Liver (tissue), 9 donors: ENCODE results near the gene FRS3. TPM values are rescaled to one million over a fixed set of nuclear protein-coding genes. Genes with fewer than 3 reads are reported as not detected.

Experiments used
- DNase-seq: peaks from one replicate; pipeline ENCODE4 v3.0.0-alpha.2; 2017; ENCODE audit warnings: low spot score
- H3K27ac ChIP-seq, 2 donors: one replicate each; pipeline ENCODE4 v1.7.0; 2013; ENCODE audit warnings: inconsistent platforms in 2 of 2, low read length in 2 of 2, control low read depth in 1 of 2, low read depth in 1 of 2, mild to moderate bottlenecking in 1 of 2
- H3K27me3 ChIP-seq, 4 donors: one replicate each; pipeline versions ENCODE4 v1.6.1 to v1.7.0; 2013; ENCODE audit warnings: low read length in 3 of 4, inconsistent platforms in 1 of 4, mild to moderate bottlenecking in 1 of 4, moderate library complexity in 1 of 4; ENCODE audit not compliant: control insufficient read depth in 4 of 4, insufficient read depth in 4 of 4
- H3K36me3 ChIP-seq, 4 donors: one replicate each; pipeline versions ENCODE4 v1.6.1 to v1.7.0; 2013; ENCODE audit warnings: low read length in 3 of 4, mild to moderate bottlenecking in 3 of 4, low read depth in 1 of 4, moderate library complexity in 1 of 4; ENCODE audit not compliant: control insufficient read depth in 4 of 4, insufficient read depth in 3 of 4
- H3K4me1 ChIP-seq, 4 donors: one replicate each; pipeline versions ENCODE4 v1.6.1 to v1.7.0; 2013; ENCODE audit warnings: low read length in 3 of 4, mild to moderate bottlenecking in 3 of 4, moderate library complexity in 1 of 4; ENCODE audit not compliant: control insufficient read depth in 4 of 4, insufficient read depth in 4 of 4
- H3K4me3 ChIP-seq, 3 donors: one replicate each; pipeline versions ENCODE4 v1.6.1 to v1.7.0; 2013; ENCODE audit warnings: low read length in 3 of 3, control low read depth in 1 of 3, low read depth in 1 of 3, mild to moderate bottlenecking in 1 of 3
- H3K9ac ChIP-seq, 2 donors: one replicate each; pipeline ENCODE4 v1.7.0; 2013; ENCODE audit warnings: low read length in 2 of 2, mild to moderate bottlenecking in 2 of 2, moderate library complexity in 2 of 2, control low read depth in 1 of 2, low read depth in 1 of 2
- H3K9me3 ChIP-seq, 4 donors: one replicate each; pipeline versions ENCODE4 v1.6.1 to v1.7.0; 2013; ENCODE audit warnings: low read length in 3 of 4; ENCODE audit not compliant: control insufficient read depth in 4 of 4
- CTCF ChIP-seq: fragments of 150-350 bp; IDR thresholded peaks from 2 replicates; pipeline ENCODE4 v1.5.1; 2017; ENCODE audit warnings: improper control_type of control experiment, low read depth, low read length; ENCODE audit not compliant: missing input control
- FOXA1 ChIP-seq: IDR thresholded peaks from 2 replicates; pipeline ENCODE4 v1.6.1; 2016; ENCODE audit warnings: antibody characterized with exemption
- FOXA2 ChIP-seq: IDR thresholded peaks from 2 replicates; pipeline ENCODE4 v1.6.1; 2016; ENCODE audit warnings: antibody characterized with exemption
- GABPA ChIP-seq, 2 donors: IDR thresholded peaks in 1 of 2; conservative IDR thresholded peaks in 1 of 2; 2 replicates each; pipeline ENCODE4 v1.6.1; 2016; ENCODE audit warnings: antibody characterized with exemption in 2 of 2, mild to moderate bottlenecking in 1 of 2, moderate library complexity in 1 of 2
- HNF4A ChIP-seq, 2 donors: conservative IDR thresholded peaks; 2 replicates each; pipeline ENCODE4 v1.6.1; 2016; ENCODE audit warnings: antibody characterized with exemption in 2 of 2, mild to moderate bottlenecking in 2 of 2
- HNF4G ChIP-seq: IDR thresholded peaks from 2 replicates; pipeline ENCODE4 v1.6.1; 2016; ENCODE audit warnings: antibody characterized with exemption
- JUND ChIP-seq, 2 donors: IDR thresholded peaks; 2 replicates each; pipeline ENCODE4 v1.6.1; 2016; ENCODE audit warnings: antibody characterized with exemption in 2 of 2
- MAX ChIP-seq: IDR thresholded peaks from 2 replicates; pipeline ENCODE4 v1.6.1; 2016; ENCODE audit warnings: antibody characterized with exemption
- RAD21 ChIP-seq, 2 donors: IDR thresholded peaks; 2 replicates each; pipeline ENCODE4 v1.6.1; 2016; ENCODE audit warnings: antibody characterized with exemption in 2 of 2, mild to moderate bottlenecking in 2 of 2
- RXRA ChIP-seq, 2 donors: IDR thresholded peaks; 2 replicates each; pipeline ENCODE4 v1.6.1; 2017 to 2018; ENCODE audit warnings: antibody characterized with exemption in 2 of 2, mild to moderate bottlenecking in 1 of 2
- SP1 ChIP-seq: IDR thresholded peaks from 2 replicates; pipeline ENCODE4 v1.6.1; 2018; ENCODE audit warnings: antibody characterized with exemption, mild to moderate bottlenecking
- TAF1 ChIP-seq: conservative IDR thresholded peaks from 2 replicates; pipeline ENCODE4 v1.6.1; 2016; ENCODE audit warnings: antibody characterized with exemption, mild to moderate bottlenecking
- ZBTB33 ChIP-seq: IDR thresholded peaks from 2 replicates; pipeline ENCODE4 v1.6.1; 2016; ENCODE audit warnings: antibody characterized with exemption
- WGBS: extraction: QIAGEN DNeasy Blood & Tissue Kit; methylation state at CpG from one replicate; pipeline ENCODE4 v1.1.7; 2013; 5-methylcytosine and 5-hydroxymethylcytosine counted together
- polyA plus RNA-seq, 2 donors: library from polyadenylated mRNA; stranded (reverse) in 1 of 2; unstranded in 1 of 2; fragments of 200-250 nt in 1 of 2; fragments of >200 nt in 1 of 2; fragmentation: Nextera tagmentation in 1 of 2; extraction: Ambion mirVana in 1 of 2; gene quantifications; one replicate each; pipeline versions ENCODE4 v1.2.1 to v1.2.3, GENCODE V29; 2013 to 2015
- total RNA-seq, 2 donors: library from RNA; depleted of rRNA; stranded (reverse); fragments of >200 nt; gene quantifications; one replicate each; pipeline ENCODE4 v1.2.3, GENCODE V29; 2014
- donor health status: healthy.
- donor health status: healthy.
- donor health status: healthy.
- donor health status: healthy.
- donor health status: healthy.

The FRS3 gene
- total and polyA plus RNA-seq, 4 donors = 0.42 to 1.6 (median 1.3) TPM

GRCh38 chr6:41724586-41725501, 54.9 kb downstream of the FRS3 start:
- H3K4me3 ChIP-seq = no peak overlapping the region
- H3K27me3 ChIP-seq = no peaks in the 10 kb centered on the region

GRCh38 chr6:41724228-41724580, 55.5 kb downstream of the FRS3 start:
- Histone ChIP-seq H3K27ac (peak overlapping the region; percentile 40 to 73), H3K4me1 (peaks cover 0 to 4% (median under 1%) of the 10 kb centered on the region in 4 donors)

More at GRCh38 chr6:41724586-41725501, 54.9 kb downstream of the FRS3 start:
- WGBS = 90% methylated on average over 13 of the region's 13 CpGs
- no peak for DNase-seq
- H3K9me3 ChIP-seq = no peaks in the 10 kb centered on the region
- H3K9ac ChIP-seq = no peak overlapping the region
- H3K27ac ChIP-seq = peak overlapping the region in 1 of 2 donors; percentile 40
- H3K4me1 ChIP-seq = peaks cover 0 to 4% (median under 1%) of the 10 kb centered on the region in 4 donors
- no peak for TF ChIP-seq HNF4G
- no peak for TF ChIP-seq RAD21 (IDR thresholded peaks at IDR 0.05)
- TF ChIP-seq FOXA2 = no peak
- no peak for TF ChIP-seq RXRA (IDR thresholded peaks at IDR 0.05)
- TF ChIP-seq FOXA1 = no peak
- no peak for TF ChIP-seq GABPA (IDR thresholded peaks at IDR 0.05 in 1 of 2, conservative IDR thresholded peaks at IDR 0.05 in 1 of 2)
- TF ChIP-seq HNF4A (conservative IDR thresholded peaks at IDR 0.05) = no peak
- H3K36me3 ChIP-seq = no peaks in the 10 kb centered on the region

GRCh38 chr6:41723530-41724227, 56.0 kb downstream of the FRS3 start:
- Histone ChIP-seq H3K9me3 (no peaks in the 10 kb centered on the region), H3K27ac (peak overlapping the region; percentile 40 to 73), H3K27me3 (no peaks in the 10 kb centered on the region), H3K4me3 (no peak overlapping the region), H3K36me3 (no peaks in the 10 kb centered on the region), H3K9ac (no peak overlapping the region), H3K4me1 (peaks cover 0 to 4% (median 0%) of the 10 kb centered on the region in 4 donors)
- TF ChIP-seq SP1 (no peak), MAX (no peak), CTCF (no peak), ZBTB33 (no peak), FOXA2 (no peak), GABPA (IDR thresholded peaks at IDR 0.05 in 1 of 2, conservative IDR thresholded peaks at IDR 0.05 in 1 of 2) (peak in 1 of 2 donors; percentile 10), TAF1 (no peak)
- no peak for DNase-seq
- 81% methylated on average over 21 of the region's 21 CpGs for WGBS

More at GRCh38 chr6:41724228-41724580, 55.5 kb downstream of the FRS3 start:
- 84% methylated on average over 7 of the region's 7 CpGs for WGBS
- DNase-seq = no peak
- no peak overlapping the region for H3K9ac ChIP-seq
- H3K27me3 ChIP-seq = no peaks in the 10 kb centered on the region
- no peaks in the 10 kb centered on the region for H3K36me3 ChIP-seq
- H3K4me3 ChIP-seq = no peak overlapping the region
- TF ChIP-seq GABPA (IDR thresholded peaks at IDR 0.05 in 1 of 2, conservative IDR thresholded peaks at IDR 0.05 in 1 of 2) (no peak), ZBTB33 (no peak), HNF4G (no peak), RAD21 (IDR thresholded peaks at IDR 0.05) (no peak), JUND (IDR thresholded peaks at IDR 0.05) (no peak), TAF1 (no peak), RXRA (IDR thresholded peaks at IDR 0.05) (no peak), FOXA2 (no peak), FOXA1 (no peak)
- no peaks in the 10 kb centered on the region for H3K9me3 ChIP-seq
